Liver (tissue), 9 donors: ENCODE measurements around the gene WDR90. TPM values are rescaled to one million over a fixed set of nuclear protein-coding genes. Genes with fewer than 3 reads are reported as not detected.

Experiments
- DNase-seq: peaks from one replicate; pipeline ENCODE4 v3.0.0-alpha.2; 2017; ENCODE audit warnings: low spot score
- H3K27ac ChIP-seq, 2 donors: one replicate each; pipeline ENCODE4 v1.7.0; 2013; ENCODE audit warnings: inconsistent platforms in 2 of 2, low read length in 2 of 2, control low read depth in 1 of 2, low read depth in 1 of 2, mild to moderate bottlenecking in 1 of 2
- H3K27me3 ChIP-seq, 4 donors: one replicate each; pipeline versions ENCODE4 v1.6.1 to v1.7.0; 2013; ENCODE audit warnings: low read length in 3 of 4, inconsistent platforms in 1 of 4, mild to moderate bottlenecking in 1 of 4, moderate library complexity in 1 of 4; ENCODE audit not compliant: control insufficient read depth in 4 of 4, insufficient read depth in 4 of 4
- H3K36me3 ChIP-seq, 4 donors: one replicate each; pipeline versions ENCODE4 v1.6.1 to v1.7.0; 2013; ENCODE audit warnings: low read length in 3 of 4, mild to moderate bottlenecking in 3 of 4, low read depth in 1 of 4, moderate library complexity in 1 of 4; ENCODE audit not compliant: control insufficient read depth in 4 of 4, insufficient read depth in 3 of 4
- H3K4me1 ChIP-seq, 4 donors: one replicate each; pipeline versions ENCODE4 v1.6.1 to v1.7.0; 2013; ENCODE audit warnings: low read length in 3 of 4, mild to moderate bottlenecking in 3 of 4, moderate library complexity in 1 of 4; ENCODE audit not compliant: control insufficient read depth in 4 of 4, insufficient read depth in 4 of 4
- H3K4me3 ChIP-seq, 3 donors: one replicate each; pipeline versions ENCODE4 v1.6.1 to v1.7.0; 2013; ENCODE audit warnings: low read length in 3 of 3, control low read depth in 1 of 3, low read depth in 1 of 3, mild to moderate bottlenecking in 1 of 3
- H3K9ac ChIP-seq, 2 donors: one replicate each; pipeline ENCODE4 v1.7.0; 2013; ENCODE audit warnings: low read length in 2 of 2, mild to moderate bottlenecking in 2 of 2, moderate library complexity in 2 of 2, control low read depth in 1 of 2, low read depth in 1 of 2
- H3K9me3 ChIP-seq, 4 donors: one replicate each; pipeline versions ENCODE4 v1.6.1 to v1.7.0; 2013; ENCODE audit warnings: low read length in 3 of 4; ENCODE audit not compliant: control insufficient read depth in 4 of 4
- EGR1 ChIP-seq, 2 donors: IDR thresholded peaks; 2 replicates each; pipeline ENCODE4 v1.6.1; 2016 to 2018; ENCODE audit warnings: antibody characterized with exemption in 2 of 2, low read depth in 2 of 2
- FOXA1 ChIP-seq: IDR thresholded peaks from 2 replicates; pipeline ENCODE4 v1.6.1; 2016; ENCODE audit warnings: antibody characterized with exemption
- GABPA ChIP-seq, 2 donors: IDR thresholded peaks in 1 of 2; conservative IDR thresholded peaks in 1 of 2; 2 replicates each; pipeline ENCODE4 v1.6.1; 2016; ENCODE audit warnings: antibody characterized with exemption in 2 of 2, mild to moderate bottlenecking in 1 of 2, moderate library complexity in 1 of 2
- HNF4G ChIP-seq: IDR thresholded peaks from 2 replicates; pipeline ENCODE4 v1.6.1; 2016; ENCODE audit warnings: antibody characterized with exemption
- JUND ChIP-seq, 2 donors: IDR thresholded peaks; 2 replicates each; pipeline ENCODE4 v1.6.1; 2016; ENCODE audit warnings: antibody characterized with exemption in 2 of 2
- NR2F2 ChIP-seq: IDR thresholded peaks from 2 replicates; pipeline ENCODE4 v1.6.1; 2016; ENCODE audit warnings: antibody characterized with exemption
- RAD21 ChIP-seq, 2 donors: IDR thresholded peaks; 2 replicates each; pipeline ENCODE4 v1.6.1; 2016; ENCODE audit warnings: antibody characterized with exemption in 2 of 2, mild to moderate bottlenecking in 2 of 2
- REST ChIP-seq: IDR thresholded peaks from 2 replicates; pipeline ENCODE4 v1.6.1; 2016; ENCODE audit warnings: antibody characterized with exemption, mild to moderate bottlenecking
- RXRA ChIP-seq, 2 donors: IDR thresholded peaks; 2 replicates each; pipeline ENCODE4 v1.6.1; 2017 to 2018; ENCODE audit warnings: antibody characterized with exemption in 2 of 2, mild to moderate bottlenecking in 1 of 2
- SP1 ChIP-seq: IDR thresholded peaks from 2 replicates; pipeline ENCODE4 v1.6.1; 2018; ENCODE audit warnings: antibody characterized with exemption, mild to moderate bottlenecking
- TAF1 ChIP-seq: conservative IDR thresholded peaks from 2 replicates; pipeline ENCODE4 v1.6.1; 2016; ENCODE audit warnings: antibody characterized with exemption, mild to moderate bottlenecking
- YY1 ChIP-seq: IDR thresholded peaks from 2 replicates; pipeline ENCODE4 v1.6.1; 2016; ENCODE audit warnings: antibody characterized with exemption, mild to moderate bottlenecking
- WGBS: extraction: QIAGEN DNeasy Blood & Tissue Kit; methylation state at CpG from one replicate; pipeline ENCODE4 v1.1.7; 2013; 5-methylcytosine and 5-hydroxymethylcytosine counted together
- polyA plus RNA-seq, 2 donors: library from polyadenylated mRNA; stranded (reverse) in 1 of 2; unstranded in 1 of 2; fragments of 200-250 nt in 1 of 2; fragments of >200 nt in 1 of 2; fragmentation: Nextera tagmentation in 1 of 2; extraction: Ambion mirVana in 1 of 2; gene quantifications; one replicate each; pipeline versions ENCODE4 v1.2.1 to v1.2.3, GENCODE V29; 2013 to 2015
- total RNA-seq, 2 donors: library from RNA; depleted of rRNA; stranded (reverse); fragments of >200 nt; gene quantifications; one replicate each; pipeline ENCODE4 v1.2.3, GENCODE V29; 2014
- TF ChIP-seq, protein P1 (sequence below): IDR thresholded peaks from 2 replicates; pipeline ENCODE4 v1.6.1; 2016; ENCODE audit warnings: antibody characterized with exemption
- TF ChIP-seq, protein P2 (sequence below): IDR thresholded peaks from 2 replicates; pipeline ENCODE4 v1.6.1; 2016; ENCODE audit warnings: antibody characterized with exemption
- TF ChIP-seq, protein P3 (sequence below): IDR thresholded peaks from 2 replicates; pipeline ENCODE4 v1.6.1; 2016; ENCODE audit warnings: antibody characterized with exemption
- donor health status: healthy.
- donor health status: healthy.
- donor health status: healthy.
- donor health status: healthy.
- donor health status: healthy.

WDR90 gene
- total and polyA plus RNA-seq, 4 donors: 4.7 to 13.4 (median 7.9) TPM

- H3K9me3 ChIP-seq: no peaks in the 10 kb centered on the region
- TF ChIP-seq NR2F2: no peak
- TF ChIP-seq REST: no peak
- TF ChIP-seq, protein P1, sequence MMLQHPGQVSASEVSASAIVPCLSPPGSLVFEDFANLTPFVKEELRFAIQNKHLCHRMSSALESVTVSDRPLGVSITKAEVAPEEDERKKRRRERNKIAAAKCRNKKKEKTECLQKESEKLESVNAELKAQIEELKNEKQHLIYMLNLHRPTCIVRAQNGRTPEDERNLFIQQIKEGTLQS: no peak
- no peak for TF ChIP-seq SP1
- TF ChIP-seq YY1: no peak
- TF ChIP-seq FOXA1: no peak
- H3K27me3 ChIP-seq: no peaks in the 10 kb centered on the region
- no peak overlapping the region for H3K27ac ChIP-seq
- no peak overlapping the region for H3K4me3 ChIP-seq
- peaks cover 20 to 40% (median 30%) of the 10 kb centered on the region in 4 donors for H3K4me1 ChIP-seq
- no peak overlapping the region for H3K9ac ChIP-seq
- H3K36me3 ChIP-seq: peaks cover 0 to 7% (median 0%) of the 10 kb centered on the region in 4 donors
- WGBS: 91% methylated on average over 7 of the region's 7 CpGs
- no peak for DNase-seq
Observed at GRCh38 chr16:634996-635395, 14.2 kb upstream of the WDR90 start.

DNA sequence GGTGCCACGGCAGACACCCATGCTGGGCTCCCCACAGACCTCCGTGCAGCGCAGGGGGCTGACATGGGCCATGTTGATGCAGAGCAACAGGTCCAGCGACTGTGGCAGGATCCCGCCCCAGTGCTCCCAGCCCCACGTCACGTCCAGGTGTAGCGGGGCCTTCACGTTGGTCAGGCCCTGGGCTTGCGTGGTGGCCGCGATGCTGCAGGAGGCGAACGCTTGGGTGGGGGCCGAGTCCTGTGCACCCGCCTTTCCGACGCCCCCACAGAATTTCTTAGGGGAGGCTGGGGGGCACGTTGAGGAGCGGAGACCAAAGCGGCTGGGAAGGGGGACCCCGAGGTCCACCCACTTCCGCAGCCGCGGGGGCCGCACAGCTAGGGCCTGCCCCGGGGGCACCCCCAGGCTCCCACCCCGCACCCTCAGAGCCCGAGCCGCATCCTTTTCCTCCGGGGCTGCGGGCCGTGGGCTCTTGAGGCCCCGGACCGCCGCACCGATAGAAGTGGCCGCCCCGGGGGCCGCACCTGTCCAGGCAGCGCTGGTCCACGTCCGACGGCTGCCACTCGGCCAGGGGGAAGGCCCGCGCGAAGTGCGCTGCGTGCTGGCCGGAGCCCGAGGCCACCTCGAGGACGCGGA, 13.5 kb upstream of the WDR90 start:
- H3K27me3 ChIP-seq: no peaks in the 10 kb centered on the region
- H3K36me3 ChIP-seq: peaks cover 0 to 7% (median 0%) of the 10 kb centered on the region in 4 donors
- no peak for DNase-seq
- peaks cover 13 to 38% (median 23%) of the 10 kb centered on the region in 4 donors for H3K4me1 ChIP-seq
- TF ChIP-seq TAF1 (no peak), GABPA (IDR thresholded peaks at IDR 0.05 in 1 of 2, conservative IDR thresholded peaks at IDR 0.05 in 1 of 2) (no peak), YY1 (no peak)
- H3K4me3 ChIP-seq: peak overlapping the region; percentile 60 to 80 (median 72)
- 9% methylated on average over 55 of the region's 55 CpGs for WGBS
- H3K9ac ChIP-seq: no peak overlapping the region
- peak overlapping the region; percentile 84 to 99 for H3K27ac ChIP-seq
- no peaks in the 10 kb centered on the region for H3K9me3 ChIP-seq

DNA sequence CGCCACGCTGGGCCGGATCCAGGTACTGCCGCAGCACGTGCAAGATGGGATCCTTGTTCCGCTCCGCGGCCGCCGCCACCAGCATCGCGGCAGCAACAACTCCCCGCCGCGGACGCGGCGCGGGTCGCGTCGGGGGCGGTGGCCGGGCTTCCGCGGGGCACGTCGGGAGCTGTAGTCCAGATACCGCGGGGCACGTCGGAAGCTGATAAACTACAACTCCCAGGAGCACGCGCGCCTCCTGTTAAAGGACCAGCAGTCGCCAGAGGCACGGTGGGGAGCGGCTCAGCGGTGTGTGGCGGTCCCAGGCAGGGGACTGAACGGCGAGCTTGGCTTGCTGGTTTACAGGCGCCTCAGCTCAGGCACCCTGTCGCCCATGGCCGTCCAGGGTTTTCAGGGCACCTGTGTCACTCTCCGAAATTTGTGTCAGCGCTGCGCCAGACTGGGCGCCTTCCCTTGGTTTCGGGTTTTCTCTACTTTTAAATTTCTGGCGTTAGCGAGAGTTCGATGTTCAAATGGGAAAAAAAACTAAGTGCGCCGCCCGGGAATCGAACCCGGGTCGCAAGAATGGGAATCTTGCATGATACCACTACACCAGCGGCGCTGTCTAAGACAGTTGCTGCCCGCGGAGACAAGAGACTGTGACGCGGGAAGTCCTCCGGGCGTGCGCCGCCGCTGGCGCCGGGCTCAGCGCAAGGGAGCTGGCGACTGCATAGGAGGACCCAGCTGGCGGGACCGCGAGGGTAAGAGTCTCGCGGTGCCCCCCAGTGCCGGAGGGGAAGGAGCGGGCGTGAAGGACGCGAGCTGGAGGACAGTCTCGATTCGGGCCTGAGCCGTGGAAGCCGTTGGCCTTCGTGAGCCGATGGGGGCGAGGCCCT, 12.7 kb upstream of the WDR90 start, which contains the start of gene METTL26:
Gene METTL26 (minus strand): TSS at position 100 of the 875 bp plus-strand sequence. CDS start 15 bp downstream, at position 85.
- Histone ChIP-seq H3K4me1 (peaks cover 8 to 38% (median 19%) of the 10 kb centered on the region in 4 donors), H3K27me3 (no peaks in the 10 kb centered on the region), H3K4me3 (peak within 1 kb of the TSS; percentile 60 to 88 (median 80)), H3K9ac (peak within 1 kb of the TSS; percentile 63 to 89), H3K9me3 (no peaks in the 10 kb centered on the region), H3K27ac (peak within 1 kb of the TSS; percentile 84 to 99), H3K36me3 (peaks cover 0 to 7% (median 0%) of the 10 kb centered on the region in 4 donors)
- WGBS: under 1% methylated on average over 91 of the region's 91 CpGs
- DNase-seq: peak; percentile 94
- TF ChIP-seq FOXA1: no peak
- TF ChIP-seq, protein P2, sequence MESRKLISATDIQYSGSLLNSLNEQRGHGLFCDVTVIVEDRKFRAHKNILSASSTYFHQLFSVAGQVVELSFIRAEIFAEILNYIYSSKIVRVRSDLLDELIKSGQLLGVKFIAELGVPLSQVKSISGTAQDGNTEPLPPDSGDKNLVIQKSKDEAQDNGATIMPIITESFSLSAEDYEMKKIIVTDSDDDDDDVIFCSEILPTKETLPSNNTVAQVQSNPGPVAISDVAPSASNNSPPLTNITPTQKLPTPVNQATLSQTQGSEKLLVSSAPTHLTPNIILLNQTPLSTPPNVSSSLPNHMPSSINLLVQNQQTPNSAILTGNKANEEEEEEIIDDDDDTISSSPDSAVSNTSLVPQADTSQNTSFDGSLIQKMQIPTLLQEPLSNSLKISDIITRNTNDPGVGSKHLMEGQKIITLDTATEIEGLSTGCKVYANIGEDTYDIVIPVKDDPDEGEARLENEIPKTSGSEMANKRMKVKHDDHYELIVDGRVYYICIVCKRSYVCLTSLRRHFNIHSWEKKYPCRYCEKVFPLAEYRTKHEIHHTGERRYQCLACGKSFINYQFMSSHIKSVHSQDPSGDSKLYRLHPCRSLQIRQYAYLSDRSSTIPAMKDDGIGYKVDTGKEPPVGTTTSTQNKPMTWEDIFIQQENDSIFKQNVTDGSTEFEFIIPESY: no peak
- no peak for TF ChIP-seq EGR1 (IDR thresholded peaks at IDR 0.05; ENCODE audit: low read depth in 2 of 2)
- peak in 1 of 2 donors; percentile 11 for TF ChIP-seq RAD21 (IDR thresholded peaks at IDR 0.05)
- TF ChIP-seq HNF4G: no peak
- TF ChIP-seq, protein P3, sequence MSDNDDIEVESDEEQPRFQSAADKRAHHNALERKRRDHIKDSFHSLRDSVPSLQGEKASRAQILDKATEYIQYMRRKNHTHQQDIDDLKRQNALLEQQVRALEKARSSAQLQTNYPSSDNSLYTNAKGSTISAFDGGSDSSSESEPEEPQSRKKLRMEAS: peak; percentile 88
- TF ChIP-seq, protein P1: peak; percentile 100
- no peak for TF ChIP-seq RXRA (IDR thresholded peaks at IDR 0.05)
- no peak for TF ChIP-seq REST
- no peak for TF ChIP-seq JUND (IDR thresholded peaks at IDR 0.05)
- no peak for TF ChIP-seq TAF1
- TF ChIP-seq YY1: peak; percentile 56
